Liver (tissue), 4 donors: ENCODE measurements around the gene WRNIP1. TPM values are rescaled to one million over a fixed set of nuclear protein-coding genes. Genes with fewer than 3 reads are reported as not detected.

Experiments used
- polyA plus RNA-seq, 2 donors: library from polyadenylated mRNA; stranded (reverse) in 1 of 2; unstranded in 1 of 2; fragments of 200-250 nt in 1 of 2; fragments of >200 nt in 1 of 2; fragmentation: Nextera tagmentation in 1 of 2; extraction: Ambion mirVana in 1 of 2; gene quantifications; one replicate each; pipeline versions ENCODE4 v1.2.1 to v1.2.3, GENCODE V29; 2013 to 2015
- total RNA-seq, 2 donors: library from RNA; depleted of rRNA; stranded (reverse); fragments of >200 nt; gene quantifications; one replicate each; pipeline ENCODE4 v1.2.3, GENCODE V29; 2014
- donor health status: healthy.
- donor health status: healthy.
- donor health status: healthy.

The WRNIP1 gene
- total and polyA plus RNA-seq, 4 donors = 10.0 to 32.7 (median 23.9) TPM

Other genes starting within 250 kb of the WRNIP1 start
- gene MYLK4, start 14.5 kb upstream of the WRNIP1 start, total RNA-seq = under 1 TPM; 0.59 to 0.65 TPM
- gene MYLK4, start 14.5 kb upstream of the WRNIP1 start, polyA plus RNA-seq = under 1 TPM; 0.07 to 0.18 TPM
- 10 to 100 TPM; 14.8 to 34.3 TPM for gene SERPINB1, start 76.5 kb downstream of the WRNIP1 start, total RNA-seq
- gene SERPINB1, start 76.5 kb downstream of the WRNIP1 start, polyA plus RNA-seq = 10 to 100 TPM; 12.5 to 22.3 TPM
- 1 to 10 TPM; 4.7 to 5.1 TPM for gene SERPINB9, start 137.9 kb downstream of the WRNIP1 start, total RNA-seq
- 1 to 10 TPM; 2.2 to 4.0 TPM for gene SERPINB9, start 137.9 kb downstream of the WRNIP1 start, polyA plus RNA-seq
- gene SERPINB6, start 206.2 kb downstream of the WRNIP1 start, total RNA-seq = 10 to 100 TPM; 24.0 to 31.2 TPM
- gene SERPINB6, start 206.2 kb downstream of the WRNIP1 start, polyA plus RNA-seq = 10 to 100 TPM; 32.3 to 32.4 TPM
- 100 to 1,000 TPM in 1 of 2 donors, 10 to 100 TPM in 1; 11.5 to 124 TPM for gene NQO2, start 234.5 kb downstream of the WRNIP1 start, total RNA-seq
- gene NQO2, start 234.5 kb downstream of the WRNIP1 start, polyA plus RNA-seq = 100 to 1,000 TPM in 1 of 2 donors, 10 to 100 TPM in 1; 61.7 to 127 TPM